EL (cell line): ENCODE results near the gene NTNG2.
A peak's percentile ranks its signal among the peaks of the same experiment; 100 is the strongest.

ENCODE experiments used
- DNase-seq: peaks from one replicate; pipeline ENCODE4 v3.0.0-alpha.2; 2016

The NTNG2 gene

GRCh38 chr9:132176338-132176737, 14.5 kb downstream of the NTNG2 start:
- DNase-seq, result no peak

GRCh38 chr9:132181796-132182313, 20.0 kb downstream of the NTNG2 start:
- no peak for DNase-seq

DNA sequence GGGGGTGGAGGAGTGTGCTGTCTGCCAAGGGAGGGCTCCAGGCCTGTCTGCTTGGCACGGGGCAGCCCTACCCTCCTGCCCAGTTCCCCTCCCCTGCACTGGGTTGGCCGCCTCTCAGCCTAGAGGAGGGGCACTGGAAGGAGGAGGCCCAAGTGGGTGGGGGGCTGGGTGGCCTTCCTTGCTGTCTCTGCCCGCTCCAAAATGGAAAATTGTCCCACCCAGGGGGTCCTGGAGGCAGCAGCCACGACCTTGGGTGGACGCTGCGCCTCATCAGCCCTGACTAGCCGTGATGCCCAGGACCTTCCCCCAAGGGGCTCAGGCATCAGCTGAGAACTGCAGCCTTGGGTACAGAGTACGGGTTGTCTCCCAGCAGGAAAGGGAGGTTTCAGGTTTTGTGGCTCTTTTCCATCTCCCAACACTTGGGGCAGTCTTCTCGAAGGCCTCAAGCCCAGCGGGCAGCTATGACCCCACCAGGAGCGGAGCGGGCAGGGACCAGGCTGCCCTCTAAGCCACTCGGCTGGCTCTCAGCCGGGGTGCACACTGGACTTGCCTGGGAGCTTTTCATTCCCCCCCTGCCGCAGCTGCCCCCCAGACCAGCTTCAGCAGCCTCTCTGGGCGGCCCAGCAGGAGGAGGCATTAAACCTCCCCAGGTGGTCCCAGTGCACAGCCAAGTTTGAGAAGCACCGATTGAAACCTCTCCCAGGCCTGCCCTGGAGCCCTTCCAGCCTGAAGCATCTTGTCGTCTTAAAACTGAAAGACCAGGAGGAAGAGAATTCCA, 20.6 kb downstream of the NTNG2 start:
- no peak for DNase-seq

DNA sequence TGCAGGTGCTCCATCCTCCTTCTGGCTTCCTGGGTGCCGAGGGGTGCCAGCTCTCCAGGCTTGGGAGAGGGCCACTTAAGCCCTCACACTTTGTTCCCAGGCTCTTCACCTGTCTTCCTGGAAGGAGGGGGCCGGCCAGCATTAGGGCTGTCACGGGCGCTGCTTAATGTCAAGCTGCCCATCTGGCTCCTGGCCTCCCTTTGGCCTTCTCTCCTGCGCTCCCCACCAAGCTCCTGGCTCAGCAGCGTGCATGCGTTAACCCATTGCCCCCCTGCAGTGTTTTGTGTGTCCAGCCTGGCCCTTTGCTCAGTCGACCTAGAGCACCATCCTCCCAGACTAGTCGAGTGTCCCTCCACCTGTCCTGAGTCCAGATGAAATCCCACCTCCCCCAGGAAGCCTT, 21.3 kb downstream of the NTNG2 start:
- no peak for DNase-seq

- no peak for DNase-seq
These were observed 21.9 kb downstream of the NTNG2 start for GRCh38 chr9:132183715-132184114.

GRCh38 chr9:132184124-132184523, 22.3 kb downstream of the NTNG2 start:
- DNase-seq, result no peak

DNA sequence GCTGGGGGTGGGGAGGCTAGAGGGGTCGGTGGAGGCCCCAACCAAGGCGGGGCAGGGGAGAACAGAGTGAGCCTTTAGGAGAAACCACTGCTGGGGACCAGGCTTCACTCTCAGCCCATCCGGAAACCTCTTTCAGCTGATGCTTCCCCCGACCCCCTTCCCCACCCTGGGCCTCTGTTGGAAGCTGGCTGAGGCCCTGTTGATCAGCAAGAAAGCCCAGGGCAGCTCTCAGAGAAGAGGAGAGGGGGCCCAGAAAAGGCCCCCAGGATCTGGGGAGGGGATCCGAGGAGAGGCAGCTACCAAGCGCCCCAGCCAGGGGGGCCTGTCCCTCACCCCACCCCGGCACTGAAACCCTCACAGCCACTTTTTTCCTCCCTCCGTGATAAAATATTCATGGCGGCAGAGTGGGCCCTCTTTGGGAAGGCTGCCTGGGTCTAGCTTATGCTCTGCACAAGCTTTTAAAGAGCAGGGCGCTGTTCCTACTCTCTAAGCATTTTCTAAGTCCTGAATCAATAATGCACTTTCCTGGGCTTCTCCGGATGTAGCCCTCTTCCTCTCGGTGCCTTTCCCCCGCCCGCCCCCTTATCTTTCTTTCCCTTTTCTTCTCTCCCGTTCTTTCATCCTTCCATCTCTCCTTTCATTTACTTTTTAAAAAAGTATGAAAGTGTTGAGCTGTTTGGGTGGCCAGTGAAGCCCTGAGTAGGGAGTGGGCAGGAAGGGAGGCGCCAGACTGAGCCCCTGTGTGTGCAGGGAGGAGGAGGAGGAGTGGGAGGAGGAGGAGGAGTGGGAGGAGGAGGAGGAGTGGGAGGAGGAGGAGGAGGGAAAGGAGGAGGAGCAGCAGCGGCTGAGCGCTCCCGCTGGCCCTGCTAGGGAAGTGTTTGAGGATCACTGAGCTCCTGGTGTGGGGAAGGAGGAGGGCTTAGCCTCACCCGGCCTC, 23.5 kb downstream of the NTNG2 start:
- no peak for DNase-seq

DNA sequence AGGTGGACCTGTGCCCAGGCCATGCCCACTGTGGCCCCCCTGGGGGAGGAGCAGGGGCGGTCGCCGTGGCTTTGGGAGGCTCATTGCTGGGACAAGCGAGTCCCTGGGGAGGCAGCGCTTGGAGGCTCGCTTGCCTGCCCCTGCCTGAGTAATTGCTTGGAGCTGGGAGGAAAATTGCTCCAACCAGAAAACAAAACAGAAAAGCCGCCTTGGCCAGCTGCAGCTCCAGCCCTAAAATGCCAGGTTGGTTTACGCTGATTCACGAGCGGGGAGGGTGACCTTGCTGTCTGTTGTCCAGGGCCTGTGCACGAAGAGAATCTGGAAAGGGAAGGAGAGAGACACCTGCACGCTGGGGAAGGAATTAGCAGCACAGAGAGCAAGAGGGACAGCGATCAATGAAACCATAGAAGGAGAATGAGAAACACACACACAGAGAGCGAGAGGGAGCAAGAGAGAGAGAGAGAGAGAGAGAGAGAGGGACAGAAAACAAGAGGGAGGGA, 25.3 kb downstream of the NTNG2 start:
- DNase-seq, result no peak

DNA sequence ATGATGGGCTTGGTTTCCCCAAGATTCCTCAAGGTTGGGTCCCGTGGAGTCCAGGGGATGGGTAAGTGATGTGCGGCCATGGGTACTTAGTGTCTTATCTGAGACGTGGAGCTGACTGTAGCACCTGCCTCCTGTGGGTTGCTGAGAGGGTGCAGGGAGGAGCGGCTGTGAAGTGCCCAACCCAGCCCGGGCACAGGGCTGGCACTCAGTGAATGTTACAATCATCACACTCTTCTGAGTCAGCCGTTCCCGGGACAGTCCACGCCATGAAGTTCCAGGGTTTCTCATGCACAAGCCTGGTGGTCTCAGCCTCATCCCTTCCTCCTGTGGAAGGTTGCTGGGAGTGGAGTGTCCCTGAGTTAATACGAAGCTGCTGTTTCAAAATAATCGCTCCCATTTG, 29.1 kb downstream of the NTNG2 start:
- DNase-seq, result no peak

- DNase-seq, result no peak
These were observed 30.9 kb downstream of the NTNG2 start for GRCh38 chr9:132192728-132193127.

DNA sequence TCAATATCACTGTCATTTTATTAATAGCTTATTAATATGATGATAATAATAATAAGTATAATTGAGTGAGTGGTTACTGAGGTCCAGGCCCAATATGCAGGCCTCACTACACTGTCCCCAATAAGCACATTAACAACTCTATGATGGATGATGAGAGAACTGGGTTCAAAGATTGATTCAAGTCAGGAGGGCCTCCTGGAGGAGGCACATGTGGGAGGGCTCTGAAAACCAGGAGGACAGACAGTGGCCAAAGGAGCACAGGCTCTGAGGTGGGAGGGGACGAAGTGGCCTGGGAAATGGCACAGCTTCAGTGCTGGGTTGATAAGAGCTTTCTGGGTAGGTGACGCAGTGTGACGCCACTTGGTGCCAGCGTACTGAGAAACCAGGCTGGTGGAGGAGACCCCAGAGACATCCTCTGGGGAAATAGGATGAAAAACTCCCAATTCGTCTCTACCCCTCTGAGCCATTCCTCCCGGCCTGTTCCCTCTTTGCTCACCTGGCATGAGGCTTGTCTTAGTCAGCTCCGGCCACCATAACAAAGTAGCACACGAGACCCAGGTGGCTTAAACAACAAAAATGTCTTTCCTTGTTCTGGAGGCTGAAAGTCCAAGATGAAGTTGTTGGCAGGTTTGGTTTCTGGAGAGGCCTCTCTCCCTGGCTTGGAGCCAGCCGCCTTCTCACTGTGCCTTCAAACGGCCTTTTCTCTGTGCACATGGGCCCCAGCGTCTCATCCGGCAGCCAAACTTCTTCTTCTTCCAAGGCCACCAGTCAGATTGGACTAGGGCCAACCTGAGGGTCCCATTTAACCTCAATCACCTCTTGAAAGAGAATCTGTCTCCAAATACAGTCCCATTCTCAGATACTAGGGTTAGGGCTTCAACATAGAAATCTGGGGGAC, 31.6 kb downstream of the NTNG2 start:
- DNase-seq, result no peak

GRCh38 chr9:132194508-132194907, 32.6 kb downstream of the NTNG2 start:
- DNase-seq, result no peak

DNA sequence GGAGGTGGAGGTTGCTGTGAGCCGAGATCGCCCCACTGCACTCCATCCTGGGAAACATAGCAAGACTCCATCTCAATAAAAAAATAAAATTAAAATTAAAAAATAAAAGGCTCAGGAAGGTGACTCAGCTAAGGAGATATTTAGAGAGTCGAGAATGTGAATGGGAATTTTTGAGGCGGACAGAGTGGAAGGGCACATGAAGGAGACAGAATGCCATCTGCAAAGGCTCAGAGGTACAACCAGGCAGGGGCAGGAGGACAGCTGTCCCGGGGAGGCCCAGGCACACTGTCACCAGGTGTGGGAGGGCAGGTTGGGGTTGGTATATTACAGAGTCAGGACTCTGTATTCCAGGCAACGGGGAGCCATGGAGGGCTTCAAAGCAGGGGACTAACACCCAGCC, 35.5 kb downstream of the NTNG2 start:
- no peak for DNase-seq

DNA sequence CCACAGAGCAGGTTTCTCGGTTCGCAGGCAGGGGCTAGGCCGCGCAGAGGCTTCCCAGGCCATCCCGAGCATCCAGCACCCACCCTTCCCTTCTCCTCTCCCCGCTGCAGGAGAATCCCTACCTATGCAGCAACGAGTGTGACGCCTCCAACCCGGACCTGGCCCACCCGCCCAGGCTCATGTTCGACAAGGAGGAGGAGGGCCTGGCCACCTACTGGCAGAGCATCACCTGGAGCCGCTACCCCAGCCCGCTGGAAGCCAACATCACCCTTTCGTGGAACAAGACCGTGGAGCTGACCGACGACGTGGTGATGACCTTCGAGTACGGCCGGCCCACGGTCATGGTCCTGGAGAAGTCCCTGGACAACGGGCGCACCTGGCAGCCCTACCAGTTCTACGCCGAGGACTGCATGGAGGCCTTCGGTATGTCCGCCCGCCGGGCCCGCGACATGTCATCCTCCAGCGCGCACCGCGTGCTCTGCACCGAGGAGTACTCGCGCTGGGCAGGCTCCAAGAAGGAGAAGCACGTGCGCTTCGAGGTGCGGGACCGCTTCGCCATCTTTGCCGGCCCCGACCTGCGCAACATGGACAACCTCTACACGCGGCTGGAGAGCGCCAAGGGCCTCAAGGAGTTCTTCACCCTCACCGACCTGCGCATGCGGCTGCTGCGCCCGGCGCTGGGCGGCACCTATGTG, 36.1 kb downstream of the NTNG2 start:
- no peak for DNase-seq

- DNase-seq, result peak; percentile 6
These were observed 37.2 kb downstream of the NTNG2 start for GRCh38 chr9:132199056-132199455.

DNA sequence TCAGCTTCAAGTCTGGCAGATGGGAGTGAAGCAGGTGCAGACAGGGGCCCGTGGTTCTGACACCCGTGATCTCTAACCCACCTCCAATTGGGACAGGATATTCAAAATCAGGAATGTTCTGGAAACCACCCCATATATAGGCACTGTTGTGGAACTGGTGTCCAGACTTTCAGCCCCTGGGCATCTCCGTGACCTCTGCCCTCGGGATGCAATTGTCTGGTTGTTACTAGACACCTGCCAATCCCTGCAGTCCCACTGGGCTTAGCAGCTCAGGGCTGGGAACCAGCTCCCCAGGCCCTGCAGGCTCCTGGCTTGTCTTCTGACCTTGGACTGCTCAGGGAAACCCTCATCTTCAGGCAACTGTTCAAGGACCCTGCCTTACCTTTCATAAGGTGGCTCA, 38.8 kb downstream of the NTNG2 start:
- DNase-seq, result no peak

- no peak for DNase-seq
These were observed 39.3 kb downstream of the NTNG2 start for GRCh38 chr9:132201139-132201538.

DNA sequence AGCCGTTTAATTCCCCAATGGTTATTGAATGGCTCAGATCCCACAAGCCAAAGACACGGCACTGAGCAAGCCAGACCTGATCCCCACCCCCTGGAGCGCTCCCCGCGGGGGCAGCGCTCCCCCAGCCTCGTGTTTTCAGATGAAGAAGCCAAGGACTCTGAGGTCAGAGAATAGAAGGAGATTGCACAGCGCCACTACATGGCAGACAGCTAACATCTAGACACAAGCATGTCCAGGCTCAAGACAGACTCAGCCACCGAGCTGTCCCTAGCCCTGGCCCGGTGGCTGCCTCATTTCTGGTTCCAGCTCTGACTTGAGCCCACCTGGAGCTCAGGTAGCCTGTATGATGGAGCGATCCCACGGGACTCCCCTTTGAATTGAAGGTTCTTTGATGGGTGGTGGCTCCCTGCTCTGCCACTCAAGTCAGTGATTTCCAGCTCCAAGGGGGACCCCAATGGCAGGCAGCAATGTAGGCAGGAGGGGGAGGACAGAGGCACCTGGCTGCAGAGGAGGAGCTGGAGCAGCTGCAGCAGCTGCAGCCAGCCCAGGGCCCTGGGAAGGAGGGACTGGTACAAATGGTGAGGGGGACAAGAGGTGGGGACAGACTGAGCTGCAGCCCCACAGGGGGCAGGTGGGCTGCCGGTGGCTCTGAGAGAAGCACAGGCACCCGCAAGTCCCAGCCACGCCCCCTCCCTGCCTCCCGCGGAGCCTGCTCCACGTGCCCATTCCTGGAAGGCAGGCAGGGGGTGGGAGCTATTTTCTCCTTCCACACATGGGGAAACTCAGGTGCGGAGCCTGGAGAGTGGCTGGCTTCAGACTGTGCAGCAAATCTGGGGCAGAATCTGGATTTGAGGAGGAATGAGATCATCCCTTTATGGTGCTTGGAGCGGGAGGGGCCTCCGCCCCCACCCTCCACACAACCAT, 40.2 kb downstream of the NTNG2 start:
- DNase-seq, result no peak

DNA sequence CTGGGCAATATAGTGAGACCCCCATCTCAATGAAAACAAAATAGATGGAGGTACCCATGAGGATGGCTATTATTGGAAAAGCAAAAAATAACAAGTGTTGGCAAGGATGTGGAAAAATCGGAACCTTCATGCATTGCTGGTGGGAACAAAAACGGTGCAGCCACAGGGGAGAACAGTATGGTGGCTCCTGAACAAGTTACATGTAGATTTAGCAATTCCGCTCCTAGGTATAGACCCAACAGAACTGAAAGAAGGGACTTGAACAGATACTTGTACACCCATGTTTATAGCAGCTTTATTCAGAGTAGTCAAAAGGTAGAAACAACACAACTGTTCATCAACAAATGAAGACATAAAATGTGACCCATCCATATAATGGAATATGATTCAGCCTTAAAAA, 43.0 kb downstream of the NTNG2 start:
- no peak for DNase-seq

DNA sequence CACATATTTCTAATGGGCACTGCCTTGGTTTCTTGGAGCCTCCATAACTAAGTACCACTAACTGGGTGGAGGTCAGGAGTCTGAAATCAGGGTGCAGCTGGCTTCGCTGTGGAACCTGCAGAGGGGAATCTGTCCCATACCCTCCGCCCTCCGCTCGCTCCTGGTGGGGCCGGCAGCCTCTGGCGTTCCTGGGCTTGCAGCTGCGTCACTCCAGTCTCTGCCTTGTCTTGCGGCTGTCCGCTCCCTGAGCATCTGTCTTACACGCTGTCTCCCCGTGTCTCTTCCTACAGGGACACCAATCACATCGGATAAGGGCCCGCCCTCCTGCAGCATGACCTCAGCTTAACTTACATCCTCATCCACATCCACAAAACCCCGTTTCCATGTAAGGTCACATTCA, 45.4 kb downstream of the NTNG2 start:
- DNase-seq, result no peak
